Thyroid gland (tissue), 4 donors: ENCODE measurements around the gene KRT34.
"Not testable (repeated sequence)": the region's sequence is repeated elsewhere in the genome, so short reads cannot be mapped to it uniquely, and the experiment has no call there.

ENCODE experiments used
- CTCF ChIP-seq, 6 experiments: fragments of 200-600 bp in 3 of 6; fragments of 450-650 bp in 3 of 6; sonication (generic) in 3 of 6; IDR thresholded peaks; one replicate each; pipeline ENCODE4 v1.5.1; 2016 to 2019; ENCODE audit warnings: antibody characterized with exemption in 6 of 6, mild to moderate bottlenecking in 2 of 6, inconsistent platforms in 1 of 6, moderate library complexity in 1 of 6
- POLR2A ChIP-seq, 2 donors: fragments of 450-650 bp; IDR thresholded peaks; one replicate each; pipeline ENCODE4 v1.6.1; 2017; ENCODE audit warnings: antibody characterized with exemption in 2 of 2, mild to moderate bottlenecking in 2 of 2, moderate library complexity in 1 of 2

GRCh38 chr17:41380091-41380490 lies 2.0 kb downstream of the KRT34 start:
- not testable (repeated sequence) for TF ChIP-seq CTCF, POLR2A (IDR thresholded peaks at IDR 0.05)
